Neural cell (in vitro differentiated cells): Measurements from ENCODE around the gene DNAJC15. TPM values are rescaled to one million over a fixed set of nuclear protein-coding genes. Genes with fewer than 3 reads are reported as not detected.
A peak's percentile ranks its signal among the peaks of the same experiment; 100 is the strongest.

Experiments
- H2AFZ ChIP-seq: fragments of 200-600, 300-800 bp; sonication (generic), shearing (Covaris generic); 2 replicates; pipeline ENCODE4 v1.6.0; 2014; ENCODE audit warnings: low read depth, mild to moderate bottlenecking, antibody characterized with exemption, low read length, moderate library complexity
- H3F3A ChIP-seq: fragments of 200-600 bp; shearing (Covaris generic); 2 replicates; pipeline ENCODE4 v1.6.1; 2016; ENCODE audit warnings: mild to moderate bottlenecking, moderate library complexity, mixed read lengths, antibody characterized with exemption, low read length; ENCODE audit not compliant: insufficient read depth, poor library complexity, severe bottlenecking
- H3K27ac ChIP-seq: fragments of 200-600, 300-800 bp; sonication (generic), shearing (Covaris generic); 2 replicates; pipeline ENCODE4 v1.5.1; 2014; ENCODE audit warnings: mild to moderate bottlenecking, low read length, moderate library complexity
- H3K27me3 ChIP-seq: fragments of 300-800, 200-600 bp; sonication (generic), shearing (Covaris generic); 2 replicates; pipeline ENCODE4 v1.6.0; 2014; ENCODE audit warnings: mild to moderate bottlenecking, low read depth, low read length, moderate library complexity; ENCODE audit not compliant: insufficient read depth
- H3K36me3 ChIP-seq: fragments of 300-800, 200-600 bp; sonication (generic), shearing (Covaris generic); 2 replicates; pipeline ENCODE4 v1.5.1; 2014; ENCODE audit warnings: mild to moderate bottlenecking, antibody characterized with exemption, low read length, moderate library complexity; ENCODE audit not compliant: insufficient read depth
- H3K4me2 ChIP-seq: fragments of 300-800, 200-600 bp; sonication (generic), shearing (Covaris generic); 2 replicates; pipeline ENCODE4 v1.6.0; 2014; ENCODE audit warnings: mild to moderate bottlenecking, low read length
- H3K4me3 ChIP-seq: fragments of 300-800, 200-600 bp; sonication (generic), shearing (Covaris generic); 2 replicates; pipeline ENCODE4 v1.5.1; 2014; ENCODE audit warnings: mild to moderate bottlenecking, low read length, moderate library complexity
- H3K79me2 ChIP-seq: fragments of 200-600 bp; shearing (Covaris generic); replicated peaks from 2 replicates; pipeline ENCODE4 v1.6.0; 2014; ENCODE audit warnings: mild to moderate bottlenecking, low read length, moderate library complexity; ENCODE audit not compliant: insufficient read depth
- H3K9ac ChIP-seq: fragments of 300-800, 200-600 bp; sonication (generic), shearing (Covaris generic); 2 replicates; pipeline ENCODE4 v1.6.1; 2016; ENCODE audit warnings: mild to moderate bottlenecking, low read length, mixed read lengths
- H3K9me2 ChIP-seq: fragments of 200-600 bp; shearing (Covaris generic); 2 replicates; pipeline ENCODE4 v1.6.1; 2016; ENCODE audit warnings: mild to moderate bottlenecking, low read length, mixed read lengths; ENCODE audit not compliant: insufficient read depth
- H3K9me3 ChIP-seq: fragments of 200-600, 300-800 bp; sonication (generic), shearing (Covaris generic); 2 replicates; pipeline ENCODE4 v1.6.1; 2016; ENCODE audit warnings: mild to moderate bottlenecking, mixed run types, low read length, moderate library complexity, mixed read lengths
- H4K20me1 ChIP-seq: fragments of 200-600 bp; shearing (Covaris generic); 2 replicates; pipeline ENCODE4 v1.6.1; 2016; ENCODE audit warnings: mild to moderate bottlenecking, mixed run types; ENCODE audit not compliant: insufficient read depth
- CTCF ChIP-seq: fragments of 450-650 bp; IDR thresholded peaks from 2 replicates; pipeline ENCODE4 v1.5.1; 2014; ENCODE audit warnings: antibody characterized with exemption, mild to moderate bottlenecking, moderate library complexity; ENCODE audit not compliant: poor library complexity, severe bottlenecking
- EP300 ChIP-seq: fragments of 450-650 bp; conservative IDR thresholded peaks from 2 replicates; pipeline ENCODE4 v1.6.1; 2014; ENCODE audit warnings: antibody characterized with exemption, mild to moderate bottlenecking, moderate library complexity; ENCODE audit not compliant: poor library complexity, severe bottlenecking
- EZH2 ChIP-seq: fragments of 200-600, 300-800 bp; shearing (Covaris generic), sonication (generic); IDR thresholded peaks from 2 replicates; pipeline ENCODE4 v1.6.1; 2014; ENCODE audit warnings: antibody characterized with exemption, low read length, borderline replicate concordance, mild to moderate bottlenecking; ENCODE audit not compliant: insufficient read depth, poor library complexity, severe bottlenecking
- MXI1 ChIP-seq: fragments of 450-650 bp; conservative IDR thresholded peaks from 2 replicates; pipeline ENCODE4 v1.6.1; 2014; ENCODE audit warnings: antibody characterized with exemption, mild to moderate bottlenecking; ENCODE audit not compliant: poor library complexity, severe bottlenecking
- POLR2AphosphoS5 ChIP-seq: IDR thresholded peaks from 2 replicates; pipeline ENCODE4 v1.6.1; 2012
- RAD21 ChIP-seq: fragments of 450-650 bp; conservative IDR thresholded peaks from 2 replicates; pipeline ENCODE4 v1.6.1; 2014; ENCODE audit warnings: antibody characterized with exemption, mild to moderate bottlenecking, moderate library complexity
- SMC3 ChIP-seq: fragments of 450-650 bp; conservative IDR thresholded peaks from 2 replicates; pipeline ENCODE4 v1.6.1; 2014; ENCODE audit warnings: antibody characterized with exemption, mild to moderate bottlenecking, moderate library complexity; ENCODE audit not compliant: poor library complexity
- TAF1 ChIP-seq: IDR thresholded peaks from 2 replicates; pipeline ENCODE4 v1.6.1; 2012; ENCODE audit warnings: low read depth
- polyA plus RNA-seq: library from polyadenylated mRNA; depleted of rRNA; stranded (reverse); fragments of >200 nt; gene quantifications from 2 replicates; pipeline ENCODE4 v1.2.3, GENCODE V29; 2014
- TF ChIP-seq, protein P1 (sequence below): IDR thresholded peaks from 2 replicates; pipeline ENCODE4 v1.6.1; 2012; ENCODE audit warnings: borderline replicate concordance

The DNAJC15 gene
- polyA plus RNA-seq, 1 donor from 2014 or later = 0.84 TPM

- Histone ChIP-seq H3K9me2 (no peaks in the 10 kb centered on the region), H3F3A (peaks cover 3% of the 10 kb centered on the region), H2AFZ (no peak overlapping the region), H3K27ac (no peak overlapping the region), H3K9ac (no peak overlapping the region), H4K20me1 (no peaks in the 10 kb centered on the region), H3K4me2 (no peak overlapping the region), H3K79me2 (no peaks in the 10 kb centered on the region), H3K36me3 (no peaks in the 10 kb centered on the region), H3K27me3 (no peaks in the 10 kb centered on the region), H3K4me3 (no peak overlapping the region), H3K9me3 (no peaks in the 10 kb centered on the region)
- TF ChIP-seq RAD21 (no peak), TAF1 (no peak), CTCF (no peak), EP300 (no peak), SMC3 (no peak), MXI1 (no peak), POLR2AphosphoS5 (no peak), EZH2 (no peak)
- TF ChIP-seq, protein P1, sequence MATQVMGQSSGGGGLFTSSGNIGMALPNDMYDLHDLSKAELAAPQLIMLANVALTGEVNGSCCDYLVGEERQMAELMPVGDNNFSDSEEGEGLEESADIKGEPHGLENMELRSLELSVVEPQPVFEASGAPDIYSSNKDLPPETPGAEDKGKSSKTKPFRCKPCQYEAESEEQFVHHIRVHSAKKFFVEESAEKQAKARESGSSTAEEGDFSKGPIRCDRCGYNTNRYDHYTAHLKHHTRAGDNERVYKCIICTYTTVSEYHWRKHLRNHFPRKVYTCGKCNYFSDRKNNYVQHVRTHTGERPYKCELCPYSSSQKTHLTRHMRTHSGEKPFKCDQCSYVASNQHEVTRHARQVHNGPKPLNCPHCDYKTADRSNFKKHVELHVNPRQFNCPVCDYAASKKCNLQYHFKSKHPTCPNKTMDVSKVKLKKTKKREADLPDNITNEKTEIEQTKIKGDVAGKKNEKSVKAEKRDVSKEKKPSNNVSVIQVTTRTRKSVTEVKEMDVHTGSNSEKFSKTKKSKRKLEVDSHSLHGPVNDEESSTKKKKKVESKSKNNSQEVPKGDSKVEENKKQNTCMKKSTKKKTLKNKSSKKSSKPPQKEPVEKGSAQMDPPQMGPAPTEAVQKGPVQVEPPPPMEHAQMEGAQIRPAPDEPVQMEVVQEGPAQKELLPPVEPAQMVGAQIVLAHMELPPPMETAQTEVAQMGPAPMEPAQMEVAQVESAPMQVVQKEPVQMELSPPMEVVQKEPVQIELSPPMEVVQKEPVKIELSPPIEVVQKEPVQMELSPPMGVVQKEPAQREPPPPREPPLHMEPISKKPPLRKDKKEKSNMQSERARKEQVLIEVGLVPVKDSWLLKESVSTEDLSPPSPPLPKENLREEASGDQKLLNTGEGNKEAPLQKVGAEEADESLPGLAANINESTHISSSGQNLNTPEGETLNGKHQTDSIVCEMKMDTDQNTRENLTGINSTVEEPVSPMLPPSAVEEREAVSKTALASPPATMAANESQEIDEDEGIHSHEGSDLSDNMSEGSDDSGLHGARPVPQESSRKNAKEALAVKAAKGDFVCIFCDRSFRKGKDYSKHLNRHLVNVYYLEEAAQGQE = no peak
These were observed 101.1 kb downstream of the DNAJC15 start for GRCh38 chr13:43124490-43124889.

- no peaks in the 10 kb centered on the region for H3K9me2 ChIP-seq
- TF ChIP-seq RAD21 (no peak), TAF1 (no peak), SMC3 (no peak), CTCF (no peak), EP300 (no peak), MXI1 (no peak), POLR2AphosphoS5 (no peak), EZH2 (no peak)
- TF ChIP-seq, protein P1 = no peak
These were observed 103.0 kb downstream of the DNAJC15 start for GRCh38 chr13:43126420-43126819.

More at GRCh38 chr13:43126420-43126819, 103.0 kb downstream of the DNAJC15 start:
- no peak overlapping the region for H2AFZ ChIP-seq
- no peaks in the 10 kb centered on the region for H3K27me3 ChIP-seq
- no peak overlapping the region for H3K4me2 ChIP-seq
- H4K20me1 ChIP-seq = no peaks in the 10 kb centered on the region
- no peak overlapping the region for H3K9ac ChIP-seq
- peak overlapping the region; percentile 98 for H3K27ac ChIP-seq
- peaks cover 12% of the 10 kb centered on the region for H3F3A ChIP-seq
- no peaks in the 10 kb centered on the region for H3K79me2 ChIP-seq
- H3K9me3 ChIP-seq = no peaks in the 10 kb centered on the region
- H3K4me3 ChIP-seq = peak overlapping the region; percentile 18
- H3K36me3 ChIP-seq = no peaks in the 10 kb centered on the region
